GM12873 (cell line): Measurements from ENCODE around the gene HNRNPLL.

ENCODE experiments used
- TF ChIP-seq, protein P1 (sequence below): IDR thresholded peaks from 2 replicates; pipeline ENCODE4 v1.5.1; 2012; ENCODE audit warnings: low read depth, mild to moderate bottlenecking, moderate library complexity, low read length, control low read depth; ENCODE audit not compliant: insufficient read depth; ENCODE audit errors: missing control alignments

The HNRNPLL gene

DNA sequence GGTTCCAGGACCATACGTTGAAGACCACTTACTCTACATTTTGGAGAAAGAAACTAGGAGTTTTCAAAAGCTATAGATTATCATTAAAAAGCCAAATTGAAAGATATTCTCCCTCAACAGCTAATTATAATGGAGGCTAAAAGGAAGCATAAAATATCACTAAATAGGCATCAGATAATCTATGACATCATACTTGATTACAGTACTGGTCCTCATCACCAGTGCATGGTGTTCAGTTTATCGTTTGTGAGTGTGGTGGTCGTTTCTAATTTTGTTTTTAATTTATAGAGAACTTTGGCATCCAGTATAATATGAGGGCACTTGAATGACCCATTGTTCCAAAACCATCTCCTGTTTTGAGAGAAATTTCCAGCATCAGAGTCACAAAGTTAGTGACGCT is 80.9 kb downstream of the HNRNPLL start:
- TF ChIP-seq, protein P1, sequence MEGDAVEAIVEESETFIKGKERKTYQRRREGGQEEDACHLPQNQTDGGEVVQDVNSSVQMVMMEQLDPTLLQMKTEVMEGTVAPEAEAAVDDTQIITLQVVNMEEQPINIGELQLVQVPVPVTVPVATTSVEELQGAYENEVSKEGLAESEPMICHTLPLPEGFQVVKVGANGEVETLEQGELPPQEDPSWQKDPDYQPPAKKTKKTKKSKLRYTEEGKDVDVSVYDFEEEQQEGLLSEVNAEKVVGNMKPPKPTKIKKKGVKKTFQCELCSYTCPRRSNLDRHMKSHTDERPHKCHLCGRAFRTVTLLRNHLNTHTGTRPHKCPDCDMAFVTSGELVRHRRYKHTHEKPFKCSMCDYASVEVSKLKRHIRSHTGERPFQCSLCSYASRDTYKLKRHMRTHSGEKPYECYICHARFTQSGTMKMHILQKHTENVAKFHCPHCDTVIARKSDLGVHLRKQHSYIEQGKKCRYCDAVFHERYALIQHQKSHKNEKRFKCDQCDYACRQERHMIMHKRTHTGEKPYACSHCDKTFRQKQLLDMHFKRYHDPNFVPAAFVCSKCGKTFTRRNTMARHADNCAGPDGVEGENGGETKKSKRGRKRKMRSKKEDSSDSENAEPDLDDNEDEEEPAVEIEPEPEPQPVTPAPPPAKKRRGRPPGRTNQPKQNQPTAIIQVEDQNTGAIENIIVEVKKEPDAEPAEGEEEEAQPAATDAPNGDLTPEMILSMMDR: no peak

DNA sequence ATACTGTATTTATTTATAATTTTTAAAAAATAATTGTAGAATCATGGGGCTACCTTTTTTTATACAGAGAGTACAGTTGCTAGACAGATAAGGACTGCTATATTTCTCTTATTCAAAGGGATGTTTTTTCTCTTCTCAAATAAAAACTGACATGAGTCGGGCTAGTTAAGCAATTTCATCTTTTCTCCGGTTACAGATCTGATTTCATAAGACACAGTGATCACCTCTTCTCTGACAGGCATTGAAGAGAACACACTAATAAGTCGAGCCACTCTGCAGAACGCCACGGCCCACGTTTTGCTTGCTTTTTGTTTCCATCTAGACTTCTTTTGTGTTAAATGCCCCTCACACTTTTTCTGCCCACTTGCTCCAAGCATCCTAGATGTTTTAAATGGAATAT is 85.4 kb downstream of the HNRNPLL start:
- TF ChIP-seq, protein P1: no peak

DNA sequence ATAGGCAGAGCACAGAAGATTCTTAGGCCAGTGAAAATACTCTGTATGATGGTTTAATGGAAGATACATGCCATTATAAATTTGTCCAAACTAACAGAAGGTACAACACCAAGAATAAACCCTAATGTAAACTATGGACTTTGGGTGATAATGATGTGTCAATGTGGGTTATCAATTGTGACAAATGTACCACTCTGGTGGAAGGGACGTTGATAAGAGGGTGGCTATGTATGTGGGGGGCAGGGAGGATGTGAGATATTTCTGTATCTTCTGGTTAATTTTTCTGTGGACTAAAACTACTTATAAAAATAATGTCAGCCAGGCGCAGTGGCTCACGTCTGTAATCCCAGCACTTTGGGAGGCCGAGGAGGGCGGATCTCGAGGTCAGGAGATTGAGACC is 86.2 kb downstream of the HNRNPLL start:
- TF ChIP-seq, protein P1: no peak

DNA sequence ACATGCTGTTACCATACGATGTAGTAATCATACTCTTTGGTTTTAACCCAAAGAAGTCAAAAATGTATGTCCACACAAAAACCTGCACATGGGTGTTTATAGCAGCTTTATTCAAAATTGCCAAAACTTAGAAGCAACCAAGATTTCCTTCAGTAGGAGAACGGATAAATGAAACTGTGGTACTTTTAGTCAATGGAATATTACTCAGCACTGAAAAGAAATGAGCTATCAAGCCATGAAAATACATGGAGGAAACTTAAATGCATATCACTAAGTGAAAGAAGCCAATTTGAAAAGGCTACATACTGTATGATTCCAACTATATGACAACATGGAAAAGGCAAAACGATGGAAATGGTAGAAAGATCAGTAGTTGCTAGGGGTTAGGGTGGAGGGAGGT is 86.6 kb downstream of the HNRNPLL start:
- TF ChIP-seq, protein P1: no peak

DNA sequence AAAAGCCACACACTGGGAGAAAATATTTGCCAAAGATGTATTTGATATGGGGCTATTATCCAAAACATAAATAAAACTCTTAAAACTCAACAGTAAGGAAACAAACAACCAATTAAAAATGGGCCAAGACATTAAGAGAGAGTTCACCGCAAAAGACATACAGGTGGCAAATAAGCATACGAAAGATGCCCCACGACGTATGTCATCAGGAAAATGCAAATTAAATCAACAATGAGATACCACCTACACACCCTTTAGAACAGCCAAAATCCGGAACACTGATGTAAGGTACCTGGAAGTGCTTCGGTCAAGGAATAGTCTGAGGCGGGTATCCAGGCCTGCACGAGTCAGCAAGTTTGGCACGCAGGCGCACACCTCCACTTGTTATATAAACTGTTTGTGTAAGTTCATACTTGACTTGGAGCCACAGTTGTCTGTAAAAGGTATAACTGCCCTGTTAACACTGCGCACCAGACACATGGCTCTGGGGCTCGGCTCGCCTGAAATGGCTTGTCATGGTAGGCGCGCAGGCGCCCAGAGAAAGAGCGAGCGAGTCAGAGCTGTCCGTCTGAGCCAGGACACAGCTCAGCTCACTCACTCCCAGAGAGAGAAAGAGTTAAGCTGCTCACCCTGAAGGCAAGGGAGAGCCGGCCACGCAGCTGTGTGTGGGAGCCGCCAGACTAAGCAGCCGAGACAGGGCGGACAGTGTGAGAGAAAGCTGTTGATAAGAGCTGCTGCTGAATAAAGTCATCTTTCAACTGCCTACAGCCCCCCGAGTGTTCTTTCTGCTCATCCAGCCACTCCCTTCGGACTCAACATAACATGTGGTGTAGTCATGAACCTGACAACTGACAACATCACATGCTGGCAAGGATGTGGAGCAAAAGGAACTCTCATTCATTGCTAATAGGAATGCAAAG is 87.3 kb downstream of the HNRNPLL start:
- TF ChIP-seq, protein P1: no peak

DNA sequence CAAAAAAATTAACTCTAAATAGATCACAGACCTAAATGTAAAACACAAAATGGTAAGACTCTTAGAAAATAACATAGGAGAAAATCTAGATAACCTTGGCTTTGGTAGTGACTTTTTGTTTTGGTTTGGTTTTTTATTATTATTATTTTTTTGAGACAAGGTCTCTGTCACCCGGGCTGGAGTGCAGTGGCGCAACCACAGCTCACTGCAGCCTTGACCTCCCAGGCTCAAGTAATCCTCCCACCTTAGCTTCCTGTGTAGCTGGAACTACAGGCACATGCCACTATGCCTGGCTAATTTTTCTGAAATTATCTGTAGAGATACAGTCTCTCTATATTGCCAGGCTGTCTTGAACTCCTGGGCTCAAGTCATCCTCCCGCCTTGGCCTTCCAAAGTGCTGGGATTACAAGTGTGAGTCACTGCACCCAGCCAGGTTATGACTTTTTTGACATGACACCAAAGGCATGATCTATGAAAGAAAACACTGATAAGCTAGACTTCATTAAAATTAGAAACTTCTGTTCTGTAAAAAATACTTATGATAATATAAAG is 88.0 kb downstream of the HNRNPLL start:
- TF ChIP-seq, protein P1: no peak

DNA sequence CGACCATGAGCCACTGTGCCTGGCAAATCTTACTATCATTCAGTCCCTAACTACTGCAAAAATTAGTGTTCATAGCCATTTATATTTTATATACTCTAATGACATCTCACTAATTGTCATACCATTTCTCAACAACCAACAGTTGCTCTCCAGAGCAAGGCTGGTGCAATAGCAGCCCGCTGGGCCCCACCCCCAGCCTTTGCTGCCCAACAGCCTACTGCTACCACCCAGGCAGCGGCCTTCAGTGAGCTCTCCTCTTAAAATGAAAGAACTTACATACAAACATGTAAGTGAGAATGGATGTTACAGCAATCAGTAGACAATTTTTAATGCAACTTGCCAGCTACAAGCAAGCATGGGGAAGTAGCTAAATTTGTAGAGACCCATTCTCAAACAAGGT is 90.5 kb downstream of the HNRNPLL start:
- TF ChIP-seq, protein P1: no peak
